Thyroid gland (tissue), 4 donors: ENCODE data around the gene B4GALT7. TPM values are rescaled to one million over a fixed set of nuclear protein-coding genes. Genes with fewer than 3 reads are reported as not detected.

Experiments
- DNase-seq, 2 donors: peaks; one replicate each; pipeline ENCODE4 v3.0.0-alpha.2; 2019
- H3K27ac ChIP-seq, 3 donors: fragments of 200-600 bp; sonication (generic); 1 replicate in 2 of 3; 2 replicates in 1 of 3; pipeline ENCODE4 v1.5.1; 2016 to 2019; ENCODE audit warnings: mild to moderate bottlenecking in 1 of 3, moderate library complexity in 1 of 3
- H3K27me3 ChIP-seq: fragments of 200-600 bp; sonication (generic); one replicate; pipeline ENCODE4 v1.5.1; 2019
- H3K36me3 ChIP-seq, 2 donors: fragments of 200-600 bp; sonication (generic); one replicate each; pipeline ENCODE4 v1.5.1; 2016 to 2019
- H3K4me1 ChIP-seq, 2 donors: fragments of 200-600 bp; sonication (generic); one replicate each; pipeline ENCODE4 v1.5.1; 2017 to 2019
- H3K4me3 ChIP-seq, 3 donors: fragments of 200-600 bp; sonication (generic); replicated peaks in 1 of 3; 1 replicate in 2 of 3; 2 replicates in 1 of 3; pipeline ENCODE4 v1.5.1; 2016; ENCODE audit warnings: mild to moderate bottlenecking in 1 of 3
- H3K9me3 ChIP-seq: fragments of 200-600 bp; sonication (generic); one replicate; pipeline ENCODE4 v1.5.1; 2017
- CTCF ChIP-seq, 6 experiments: fragments of 200-600 bp in 3 of 6; fragments of 450-650 bp in 3 of 6; sonication (generic) in 3 of 6; IDR thresholded peaks; one replicate each; pipeline ENCODE4 v1.5.1; 2016 to 2019; ENCODE audit warnings: antibody characterized with exemption in 6 of 6, mild to moderate bottlenecking in 2 of 6, inconsistent platforms in 1 of 6, moderate library complexity in 1 of 6
- POLR2A ChIP-seq, 2 donors: fragments of 450-650 bp; IDR thresholded peaks; one replicate each; pipeline ENCODE4 v1.6.1; 2017; ENCODE audit warnings: antibody characterized with exemption in 2 of 2, mild to moderate bottlenecking in 2 of 2, moderate library complexity in 1 of 2
- WGBS, 2 donors: methylation state at CpG; one replicate each; pipeline ENCODE4 v1.1.5; 2017; 5-methylcytosine and 5-hydroxymethylcytosine counted together
- intact Hi-C: fragments of 100-400 bp; cut with DNase I; formaldehyde crosslinking; loops from one replicate; pipeline ENCODE4 v1.15.1; 2023
- total RNA-seq, 4 donors: library from RNA; depleted of rRNA; stranded (reverse); fragments of >200 nt; gene quantifications; one replicate each; pipeline ENCODE4 v1.2.3, GENCODE V29; 2016

B4GALT7 gene
- total RNA-seq, 4 donors from 2014 or later: 27.9 to 47.2 (median 38.9) TPM

GRCh38 chr5:177578316-177578715 lies 21.6 kb upstream of the B4GALT7 start:
- no peak overlapping the region for H3K4me3 ChIP-seq
- H3K27ac ChIP-seq: no peak overlapping the region
- no peaks in the 10 kb centered on the region for H3K27me3 ChIP-seq
- no peaks in the 10 kb centered on the region for H3K36me3 ChIP-seq
- no peaks in the 10 kb centered on the region for H3K4me1 ChIP-seq
- no peaks in the 10 kb centered on the region for H3K9me3 ChIP-seq
- no peak for DNase-seq
- intact Hi-C loops: no loop called here
- TF ChIP-seq CTCF (IDR thresholded peaks at IDR 0.05) (no peak), POLR2A (IDR thresholded peaks at IDR 0.05) (no peak)
- WGBS, 2 donors: 89 to 91% methylated on average over 8 of the region's 8 CpGs

- H3K9me3 ChIP-seq: no peaks in the 10 kb centered on the region
- no peaks in the 10 kb centered on the region for H3K27me3 ChIP-seq
- no peak for DNase-seq
- H3K36me3 ChIP-seq: no peaks in the 10 kb centered on the region
- no peak overlapping the region for H3K4me3 ChIP-seq
- 26 to 30% methylated on average over 13 of the region's 13 CpGs for WGBS, 2 donors
- no peak overlapping the region for H3K27ac ChIP-seq
- no peak for TF ChIP-seq CTCF (IDR thresholded peaks at IDR 0.05)
- no peak for TF ChIP-seq POLR2A (IDR thresholded peaks at IDR 0.05)
- H3K4me1 ChIP-seq: peaks cover 8 to 10% of the 10 kb centered on the region in 2 donors
- intact Hi-C loops: no loop called here
These were observed 11.5 kb upstream of the B4GALT7 start for GRCh38 chr5:177588413-177588909.

- H3K27ac ChIP-seq: no peak overlapping the region
- peaks cover 10% of the 10 kb centered on the region in 2 donors for H3K4me1 ChIP-seq
- H3K27me3 ChIP-seq: no peaks in the 10 kb centered on the region
- 85 to 88% methylated on average over 1 of the region's 1 CpG for WGBS, 2 donors
- DNase-seq: no peak
- no peak overlapping the region for H3K4me3 ChIP-seq
- H3K9me3 ChIP-seq: no peaks in the 10 kb centered on the region
- no peak for TF ChIP-seq POLR2A (IDR thresholded peaks at IDR 0.05)
- no peak for TF ChIP-seq CTCF (IDR thresholded peaks at IDR 0.05)
- peaks cover 18 to 19% of the 10 kb centered on the region in 2 donors for H3K36me3 ChIP-seq
- intact Hi-C loops: loop anchor here (10.0 kb wide), 1 partner anchor 66 kb away; no protein-coding TSS in a partner anchor
These were observed 9.5 kb upstream of the B4GALT7 start for GRCh38 chr5:177590406-177590805.

GRCh38 chr5:177591690-177592009 lies 8.3 kb upstream of the B4GALT7 start:
- peaks cover 10% of the 10 kb centered on the region in 2 donors for H3K4me1 ChIP-seq
- intact Hi-C loops: loop anchor here (10.0 kb wide), 1 partner anchor 67 kb away; no protein-coding TSS in a partner anchor
- H3K9me3 ChIP-seq: no peaks in the 10 kb centered on the region
- H3K4me3 ChIP-seq: peak overlapping the region in 1 of 3 donors; percentile 97
- peaks cover 25 to 30% of the 10 kb centered on the region in 2 donors for H3K36me3 ChIP-seq
- DNase-seq: no peak
- 15 to 17% methylated on average over 8 of the region's 8 CpGs for WGBS, 2 donors
- no peak overlapping the region for H3K27ac ChIP-seq
- H3K27me3 ChIP-seq: no peaks in the 10 kb centered on the region
- TF ChIP-seq POLR2A (IDR thresholded peaks at IDR 0.05): no peak
- no peak for TF ChIP-seq CTCF (IDR thresholded peaks at IDR 0.05)

- H3K9me3 ChIP-seq: no peaks in the 10 kb centered on the region
- H3K4me3 ChIP-seq: peak within 1 kb of the TSS; percentile 94 to 99 (median 97)
- peak in 1 of 6 experiments; percentile 29 for TF ChIP-seq CTCF (IDR thresholded peaks at IDR 0.05)
- TF ChIP-seq POLR2A (IDR thresholded peaks at IDR 0.05): peak in 1 of 2 donors; percentile 94
- H3K4me1 ChIP-seq: peaks cover 10% of the 10 kb centered on the region in 2 donors
- intact Hi-C loops: loop anchor here (10.0 kb wide), 1 partner anchor 67 kb away; no protein-coding TSS in a partner anchor
- no peaks in the 10 kb centered on the region for H3K27me3 ChIP-seq
- DNase-seq: peak; percentile 83 to 88
- peak within 1 kb of the TSS in 2 of 3 donors; percentile 38 to 47 for H3K27ac ChIP-seq
- WGBS, 2 donors: 0 to 1% methylated on average over 30 to 32 of the region's 71 CpGs
- H3K36me3 ChIP-seq: peaks cover 25 to 31% of the 10 kb centered on the region in 2 donors
These were observed 7.7 kb upstream of the B4GALT7 start, which contains the start of gene TMED9 for GRCh38 chr5:177592010-177592834. TMED9 (plus strand) TSS chr5:177592203; CDS start chr5:177592215, 12 bp downstream.
